ENCODE results near the gene GPR180.

The GPR180 gene

DNA sequence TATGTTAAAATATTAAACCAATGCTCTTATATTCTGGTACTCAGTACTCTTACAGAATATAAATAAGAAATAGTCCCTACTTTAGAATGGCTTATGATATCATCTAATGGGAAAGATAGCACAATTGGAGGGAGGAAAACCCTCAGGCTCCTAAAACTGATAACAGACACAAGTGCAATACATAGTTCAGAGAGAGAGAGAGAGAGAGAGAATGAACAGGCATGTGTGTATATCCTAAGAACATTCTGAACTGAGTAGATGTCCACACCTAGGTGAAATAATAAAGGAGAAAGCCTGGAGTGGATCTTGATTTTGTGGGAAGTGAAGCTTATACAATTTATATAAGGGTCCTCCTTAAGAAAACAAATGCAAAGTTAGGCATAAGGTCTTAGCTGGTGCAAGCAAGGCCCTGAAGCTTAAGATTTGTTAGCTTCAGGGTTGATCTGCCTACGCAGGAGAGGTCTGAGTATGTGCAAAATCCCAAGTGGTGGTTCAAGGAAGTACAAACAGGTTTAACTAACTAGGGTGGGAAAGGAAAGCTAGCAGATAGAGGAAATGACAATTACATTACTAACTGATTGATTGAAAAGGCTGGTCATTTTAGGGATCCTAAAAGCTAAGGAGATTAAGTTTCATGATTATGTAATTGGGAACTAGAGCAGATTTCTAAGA lies 57.4 kb downstream of the GPR180 start:
- H3K9me3 ChIP-seq (ENCODE audit: control insufficient read depth, insufficient read depth, low read length), result peaks cover 3% of the 10 kb centered on the region
- peaks cover 20% of the 10 kb centered on the region for H3K4me1 ChIP-seq (ENCODE audit: control insufficient read depth, insufficient read depth, low read length)
- H3K27me3 ChIP-seq (ENCODE audit: control insufficient read depth, insufficient read depth, low read length), result peaks cover 5% of the 10 kb centered on the region
- no peak overlapping the region for H3K4me3 ChIP-seq (ENCODE audit: low read depth, low read length)
- H3K36me3 ChIP-seq (ENCODE audit: control insufficient read depth, insufficient read depth, low read length), result no peaks in the 10 kb centered on the region
- H3K9ac ChIP-seq (ENCODE audit: low read depth, low read length), result no peak overlapping the region

DNA sequence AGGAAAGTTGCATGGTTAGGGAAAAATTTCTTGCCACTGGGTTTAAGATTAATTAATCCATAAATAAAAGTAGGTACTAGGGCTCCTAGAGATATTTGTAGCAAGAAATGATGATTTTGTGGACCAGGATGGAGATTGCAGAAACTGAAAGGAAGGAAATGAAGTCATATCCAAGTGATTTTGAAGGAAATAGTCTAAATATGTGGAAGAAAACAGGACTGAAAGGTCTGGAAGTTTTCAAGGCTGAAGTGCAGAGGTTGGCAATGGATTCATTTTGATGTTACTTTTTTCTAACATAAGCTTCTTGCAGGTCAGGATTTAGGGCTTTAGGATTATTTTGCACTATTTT lies 57.9 kb downstream of the GPR180 start:
- Histone ChIP-seq H3K4me3 (ENCODE audit: low read depth, low read length) (no peak overlapping the region), H3K36me3 (ENCODE audit: control insufficient read depth, insufficient read depth, low read length) (no peaks in the 10 kb centered on the region), H3K4me1 (ENCODE audit: control insufficient read depth, insufficient read depth, low read length) (peaks cover 20% of the 10 kb centered on the region), H3K9me3 (ENCODE audit: control insufficient read depth, insufficient read depth, low read length) (peaks cover 3% of the 10 kb centered on the region), H3K9ac (ENCODE audit: low read depth, low read length) (no peak overlapping the region), H3K27me3 (ENCODE audit: control insufficient read depth, insufficient read depth, low read length) (peaks cover 5% of the 10 kb centered on the region)

DNA sequence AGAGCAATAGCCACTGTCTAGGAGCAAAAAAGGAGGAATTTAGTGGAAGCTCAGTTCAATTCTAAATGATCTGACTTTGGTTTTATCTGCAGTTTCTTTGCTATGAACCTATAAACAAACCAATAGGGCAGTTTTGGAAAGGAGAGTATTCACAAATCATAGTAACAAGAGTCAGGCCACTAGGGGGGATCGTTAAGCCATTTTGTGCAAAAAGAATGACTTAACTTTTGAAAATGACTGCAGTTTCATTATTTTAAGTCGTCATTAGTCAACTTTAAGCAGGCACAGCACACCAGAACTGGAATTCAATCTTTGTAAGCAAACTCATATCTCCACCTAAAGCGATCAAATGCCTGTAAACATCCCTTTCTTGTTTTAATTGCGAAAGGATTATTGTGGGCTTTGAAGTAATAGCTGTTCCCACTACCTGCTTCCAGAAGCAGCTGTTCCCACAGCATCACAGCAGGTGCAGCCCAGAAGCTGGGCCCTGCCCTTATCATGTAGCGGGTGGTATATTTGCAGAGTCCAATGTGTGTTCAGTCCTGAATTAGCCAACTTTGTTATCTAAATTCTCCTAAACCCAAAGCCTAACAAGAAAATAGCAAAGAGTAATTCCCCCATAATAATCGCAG lies 59.2 kb downstream of the GPR180 start:
- peaks cover 20% of the 10 kb centered on the region for H3K4me1 ChIP-seq (ENCODE audit: control insufficient read depth, insufficient read depth, low read length)
- H3K36me3 ChIP-seq (ENCODE audit: control insufficient read depth, insufficient read depth, low read length), result no peaks in the 10 kb centered on the region
- H3K4me3 ChIP-seq (ENCODE audit: low read depth, low read length), result no peak overlapping the region
- H3K27me3 ChIP-seq (ENCODE audit: control insufficient read depth, insufficient read depth, low read length), result peaks cover 5% of the 10 kb centered on the region
- no peak overlapping the region for H3K9ac ChIP-seq (ENCODE audit: low read depth, low read length)
- peaks cover 3% of the 10 kb centered on the region for H3K9me3 ChIP-seq (ENCODE audit: control insufficient read depth, insufficient read depth, low read length)

DNA sequence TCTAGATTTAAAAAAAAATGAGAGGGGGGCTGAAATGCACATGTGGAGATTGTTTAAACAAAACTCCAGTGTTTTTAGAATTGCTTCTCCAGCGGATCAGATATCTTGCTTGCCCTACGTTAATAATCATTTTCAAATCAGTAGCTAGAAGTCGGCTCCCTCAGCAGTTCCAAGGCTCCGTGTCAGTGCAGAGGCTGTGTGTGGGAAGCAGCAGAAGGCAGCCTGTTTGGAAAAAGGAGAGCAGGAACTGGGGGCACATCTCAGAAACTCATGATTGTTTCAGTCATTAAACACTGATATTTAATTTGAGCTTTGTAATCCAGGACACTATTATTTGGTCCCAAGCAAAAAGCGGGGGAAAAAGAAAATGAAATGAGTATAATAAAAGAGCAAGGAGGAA lies 59.7 kb downstream of the GPR180 start:
- Histone ChIP-seq H3K27me3 (ENCODE audit: control insufficient read depth, insufficient read depth, low read length) (peaks cover 5% of the 10 kb centered on the region), H3K4me3 (ENCODE audit: low read depth, low read length) (no peak overlapping the region), H3K9ac (ENCODE audit: low read depth, low read length) (no peak overlapping the region), H3K9me3 (ENCODE audit: control insufficient read depth, insufficient read depth, low read length) (no peaks in the 10 kb centered on the region), H3K4me1 (ENCODE audit: control insufficient read depth, insufficient read depth, low read length) (peaks cover 20% of the 10 kb centered on the region), H3K36me3 (ENCODE audit: control insufficient read depth, insufficient read depth, low read length) (no peaks in the 10 kb centered on the region)

DNA sequence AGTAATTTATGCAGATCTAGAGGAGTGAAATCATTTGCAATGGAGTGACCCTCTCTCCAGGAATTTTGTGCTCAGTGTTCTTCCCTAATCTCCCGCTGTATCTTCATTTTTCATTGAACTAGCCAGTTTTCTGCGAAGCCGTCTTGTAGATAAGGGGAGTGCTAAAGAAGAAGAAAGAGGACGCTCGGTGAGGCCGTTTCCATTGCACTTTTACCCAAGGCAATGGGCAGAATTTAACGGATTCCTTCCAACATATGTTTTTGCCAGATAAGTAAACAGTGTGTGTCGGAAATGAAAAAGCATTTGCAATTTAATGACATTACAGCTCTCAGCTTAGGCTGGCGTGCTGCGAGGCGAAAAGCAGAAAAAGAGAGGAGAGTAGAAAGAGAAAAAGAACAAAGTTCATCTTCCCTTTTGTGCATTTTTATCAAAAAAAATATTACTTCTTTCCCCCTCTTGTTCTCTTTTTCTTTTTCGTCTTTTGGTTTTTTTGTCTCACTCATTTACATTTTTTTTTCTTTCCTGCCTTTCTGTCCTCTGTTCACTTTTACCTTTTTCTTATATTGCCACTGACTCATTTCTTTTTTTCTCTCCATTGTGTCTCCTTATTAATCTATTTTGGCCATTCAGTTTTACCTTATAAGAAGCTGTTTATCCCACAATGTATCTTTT lies 60.8 kb downstream of the GPR180 start:
- Histone ChIP-seq H3K36me3 (ENCODE audit: control insufficient read depth, insufficient read depth, low read length) (no peaks in the 10 kb centered on the region), H3K4me1 (ENCODE audit: control insufficient read depth, insufficient read depth, low read length) (peaks cover 15% of the 10 kb centered on the region), H3K9ac (ENCODE audit: low read depth, low read length) (no peak overlapping the region), H3K27me3 (ENCODE audit: control insufficient read depth, insufficient read depth, low read length) (peaks cover 5% of the 10 kb centered on the region), H3K4me3 (ENCODE audit: low read depth, low read length) (no peak overlapping the region), H3K9me3 (ENCODE audit: control insufficient read depth, insufficient read depth, low read length) (no peaks in the 10 kb centered on the region)

DNA sequence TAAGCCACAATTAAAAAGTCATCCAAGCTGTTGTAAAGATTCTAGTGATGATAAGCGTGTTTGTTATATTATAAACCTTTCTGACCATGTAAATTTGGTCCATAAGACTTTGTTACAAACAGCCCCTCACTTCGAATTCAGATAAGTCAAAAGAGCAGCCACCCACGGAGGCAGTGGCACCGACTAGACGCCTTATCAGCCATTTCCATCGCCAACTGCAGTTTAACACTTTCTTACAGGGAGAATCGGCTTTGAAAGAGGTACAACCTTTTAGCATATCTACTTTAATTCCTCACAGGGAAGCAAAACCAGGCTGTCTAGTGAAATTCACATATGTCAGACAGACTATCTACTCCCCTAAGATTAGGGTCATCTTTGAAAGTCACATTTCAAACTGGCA lies 63.2 kb downstream of the GPR180 start:
- Histone ChIP-seq H3K4me3 (ENCODE audit: low read depth, low read length) (no peak overlapping the region), H3K27me3 (ENCODE audit: control insufficient read depth, insufficient read depth, low read length) (peaks cover 5% of the 10 kb centered on the region), H3K36me3 (ENCODE audit: control insufficient read depth, insufficient read depth, low read length) (no peaks in the 10 kb centered on the region), H3K9me3 (ENCODE audit: control insufficient read depth, insufficient read depth, low read length) (no peaks in the 10 kb centered on the region), H3K9ac (ENCODE audit: low read depth, low read length) (no peak overlapping the region), H3K4me1 (ENCODE audit: control insufficient read depth, insufficient read depth, low read length) (peaks cover 15% of the 10 kb centered on the region)

DNA sequence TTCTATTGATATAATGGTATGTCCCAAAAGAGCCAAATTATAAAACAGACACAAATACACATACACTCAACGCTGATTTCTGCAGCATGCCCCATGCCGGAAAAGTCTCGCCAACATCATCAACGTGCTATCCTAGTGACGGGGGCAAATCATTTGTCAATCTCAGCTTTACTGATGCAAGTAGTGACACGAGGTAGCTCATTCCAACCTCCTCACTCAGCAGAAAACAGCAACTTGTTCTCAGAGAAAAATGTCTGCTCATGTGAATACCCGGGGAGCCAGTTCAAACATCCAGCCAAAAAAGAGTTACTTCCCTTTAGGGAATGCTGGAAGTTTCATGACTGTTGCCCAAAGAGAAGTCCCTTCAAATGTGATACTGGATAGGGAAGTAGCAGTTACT lies 64.4 kb downstream of the GPR180 start:
- Histone ChIP-seq H3K4me1 (ENCODE audit: control insufficient read depth, insufficient read depth, low read length) (peaks cover 5% of the 10 kb centered on the region), H3K9me3 (ENCODE audit: control insufficient read depth, insufficient read depth, low read length) (no peaks in the 10 kb centered on the region), H3K27me3 (ENCODE audit: control insufficient read depth, insufficient read depth, low read length) (peaks cover 5% of the 10 kb centered on the region), H3K36me3 (ENCODE audit: control insufficient read depth, insufficient read depth, low read length) (no peaks in the 10 kb centered on the region), H3K4me3 (ENCODE audit: low read depth, low read length) (no peak overlapping the region), H3K9ac (ENCODE audit: low read depth, low read length) (no peak overlapping the region)

DNA sequence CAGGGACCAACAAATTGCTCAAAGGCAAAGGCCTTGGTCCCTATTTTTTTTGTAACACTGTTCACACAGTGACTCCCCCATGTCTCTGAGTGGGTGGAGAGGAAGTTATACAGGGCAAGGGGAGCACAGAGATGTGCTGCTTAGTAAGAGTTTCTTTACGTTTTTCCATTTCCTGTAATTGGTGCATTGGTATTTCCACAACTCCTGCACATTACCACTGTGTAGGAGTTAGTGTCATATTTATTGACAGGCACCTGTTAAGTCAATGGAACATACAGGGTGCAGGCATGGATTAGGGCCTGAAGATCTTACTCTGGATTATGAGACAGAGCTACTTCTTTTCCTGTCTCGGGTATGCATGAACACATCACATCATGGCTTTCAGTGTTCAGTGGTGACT lies 65.5 kb downstream of the GPR180 start:
- Histone ChIP-seq H3K9me3 (ENCODE audit: control insufficient read depth, insufficient read depth, low read length) (no peaks in the 10 kb centered on the region), H3K27me3 (ENCODE audit: control insufficient read depth, insufficient read depth, low read length) (peaks cover 5% of the 10 kb centered on the region), H3K4me3 (ENCODE audit: low read depth, low read length) (no peak overlapping the region), H3K4me1 (ENCODE audit: control insufficient read depth, insufficient read depth, low read length) (peaks cover 5% of the 10 kb centered on the region), H3K36me3 (ENCODE audit: control insufficient read depth, insufficient read depth, low read length) (no peaks in the 10 kb centered on the region), H3K9ac (ENCODE audit: low read depth, low read length) (no peak overlapping the region)

DNA sequence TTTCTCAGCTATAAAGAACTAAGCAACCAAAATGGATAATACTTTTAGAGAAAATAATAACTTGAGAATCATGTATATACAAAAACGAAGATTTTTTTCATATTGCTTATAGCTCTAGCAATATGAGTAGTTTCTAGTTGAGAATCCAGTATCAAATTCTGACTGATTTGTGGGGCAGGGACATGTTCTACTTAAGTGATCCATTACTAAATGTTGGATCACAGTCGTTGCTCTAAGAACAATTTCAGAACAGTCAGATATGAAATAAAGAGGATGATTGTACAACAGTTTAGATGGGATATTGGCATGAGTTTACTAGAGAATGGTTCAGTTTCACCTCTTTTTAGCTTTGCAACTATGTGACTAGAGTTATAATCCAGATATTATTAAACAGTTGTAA lies 70.7 kb downstream of the GPR180 start:
- Histone ChIP-seq H3K4me3 (ENCODE audit: low read depth, low read length) (no peak overlapping the region), H3K9me3 (ENCODE audit: control insufficient read depth, insufficient read depth, low read length) (no peaks in the 10 kb centered on the region), H3K36me3 (ENCODE audit: control insufficient read depth, insufficient read depth, low read length) (no peaks in the 10 kb centered on the region), H3K4me1 (ENCODE audit: control insufficient read depth, insufficient read depth, low read length) (no peaks in the 10 kb centered on the region), H3K9ac (ENCODE audit: low read depth, low read length) (no peak overlapping the region), H3K27me3 (ENCODE audit: control insufficient read depth, insufficient read depth, low read length) (peaks cover 4% of the 10 kb centered on the region)

DNA sequence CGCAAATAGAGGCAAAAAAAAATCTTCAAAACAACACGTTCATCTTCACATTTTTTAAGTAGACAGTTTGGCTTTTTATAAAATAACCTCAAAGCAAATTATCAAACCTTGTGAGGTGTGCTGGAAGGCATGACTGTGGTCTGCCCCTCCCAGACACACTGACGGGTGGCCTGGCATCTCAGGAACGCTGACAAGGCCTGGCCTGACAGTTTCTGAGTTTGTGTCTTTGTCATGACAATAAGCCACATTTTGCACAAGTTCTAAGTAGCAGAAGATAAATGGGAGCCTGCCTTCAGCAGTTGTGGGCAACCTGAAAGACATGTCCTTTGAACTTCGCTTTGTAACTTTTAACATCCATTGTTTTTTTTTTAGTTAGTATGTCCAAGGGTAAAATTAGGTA lies 72.2 kb downstream of the GPR180 start:
- Histone ChIP-seq H3K27me3 (ENCODE audit: control insufficient read depth, insufficient read depth, low read length) (peaks cover 4% of the 10 kb centered on the region), H3K4me1 (ENCODE audit: control insufficient read depth, insufficient read depth, low read length) (peaks cover 3% of the 10 kb centered on the region), H3K4me3 (ENCODE audit: low read depth, low read length) (no peak overlapping the region), H3K9ac (ENCODE audit: low read depth, low read length) (no peak overlapping the region), H3K36me3 (ENCODE audit: control insufficient read depth, insufficient read depth, low read length) (no peaks in the 10 kb centered on the region), H3K9me3 (ENCODE audit: control insufficient read depth, insufficient read depth, low read length) (no peaks in the 10 kb centered on the region)

DNA sequence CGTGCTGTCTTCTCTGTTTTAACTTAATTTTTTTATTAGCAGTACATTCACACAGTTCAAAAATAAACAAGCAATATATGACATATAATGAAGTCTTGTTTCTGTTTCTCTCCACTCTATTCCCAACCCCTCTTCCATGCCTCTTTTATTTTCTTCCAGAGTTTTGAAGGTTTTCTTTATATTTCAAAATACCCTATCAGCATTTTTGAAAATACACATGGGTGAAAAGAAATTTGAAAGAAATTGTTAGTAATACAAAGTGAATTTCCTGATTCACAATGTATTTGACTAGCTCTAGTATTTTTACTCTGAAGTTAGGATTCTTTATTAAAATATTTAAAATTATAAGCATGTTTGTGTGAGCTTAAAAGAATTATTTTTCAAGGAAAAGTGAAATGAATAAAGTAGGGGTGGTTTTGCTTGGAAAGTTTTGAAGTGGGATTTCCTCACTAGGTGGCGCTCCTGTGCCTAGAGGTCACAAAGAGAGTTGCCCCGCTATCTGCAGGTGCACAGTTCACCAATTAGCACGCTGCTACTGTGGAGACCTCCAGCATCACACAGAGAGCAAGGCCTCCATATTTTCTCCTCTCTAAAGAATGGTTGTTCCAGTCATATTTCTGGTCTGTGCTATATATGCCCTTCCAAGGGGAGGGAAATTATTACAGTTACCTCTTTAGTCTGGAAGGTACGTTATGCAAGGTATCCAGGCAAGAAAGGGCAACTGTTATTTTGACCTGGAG lies 73.1 kb downstream of the GPR180 start:
- no peak overlapping the region for H3K9ac ChIP-seq (ENCODE audit: low read depth, low read length)
- no peak overlapping the region for H3K4me3 ChIP-seq (ENCODE audit: low read depth, low read length)

More for the DNA sequence above, 73.1 kb downstream of the GPR180 start:
- H3K9me3 ChIP-seq (ENCODE audit: control insufficient read depth, insufficient read depth, low read length), result no peaks in the 10 kb centered on the region
- H3K27me3 ChIP-seq (ENCODE audit: control insufficient read depth, insufficient read depth, low read length), result peaks cover 4% of the 10 kb centered on the region
- no peaks in the 10 kb centered on the region for H3K36me3 ChIP-seq (ENCODE audit: control insufficient read depth, insufficient read depth, low read length)
- H3K4me1 ChIP-seq (ENCODE audit: control insufficient read depth, insufficient read depth, low read length), result peaks cover 3% of the 10 kb centered on the region

Data from iPS-15b (cell line).